Measurements from ENCODE around the gene ITPRIPL1.

GRCh38 chr2:96326564-96326963 lies 1.4 kb downstream of the ITPRIPL1 start:
- TF ChIP-seq CTCF (conservative IDR thresholded peaks at IDR 0.05; ENCODE audit: low read depth, low read length) (no peak), EZH2phosphoT487 (IDR thresholded peaks at IDR 0.05; ENCODE audit: borderline replicate concordance, low read length) (no peak), EZH2 (IDR thresholded peaks at IDR 0.05; ENCODE audit: low read length, unreplicated experiment) (no peak)

Measured in PC-3 (cell line).